ENCODE results near the gene RNF224. TPM values are rescaled to one million over a fixed set of nuclear protein-coding genes. Genes with fewer than 3 reads are reported as not detected.

RNF224 gene
- total RNA-seq, 4 donors from 2014 or later: not detected

DNA sequence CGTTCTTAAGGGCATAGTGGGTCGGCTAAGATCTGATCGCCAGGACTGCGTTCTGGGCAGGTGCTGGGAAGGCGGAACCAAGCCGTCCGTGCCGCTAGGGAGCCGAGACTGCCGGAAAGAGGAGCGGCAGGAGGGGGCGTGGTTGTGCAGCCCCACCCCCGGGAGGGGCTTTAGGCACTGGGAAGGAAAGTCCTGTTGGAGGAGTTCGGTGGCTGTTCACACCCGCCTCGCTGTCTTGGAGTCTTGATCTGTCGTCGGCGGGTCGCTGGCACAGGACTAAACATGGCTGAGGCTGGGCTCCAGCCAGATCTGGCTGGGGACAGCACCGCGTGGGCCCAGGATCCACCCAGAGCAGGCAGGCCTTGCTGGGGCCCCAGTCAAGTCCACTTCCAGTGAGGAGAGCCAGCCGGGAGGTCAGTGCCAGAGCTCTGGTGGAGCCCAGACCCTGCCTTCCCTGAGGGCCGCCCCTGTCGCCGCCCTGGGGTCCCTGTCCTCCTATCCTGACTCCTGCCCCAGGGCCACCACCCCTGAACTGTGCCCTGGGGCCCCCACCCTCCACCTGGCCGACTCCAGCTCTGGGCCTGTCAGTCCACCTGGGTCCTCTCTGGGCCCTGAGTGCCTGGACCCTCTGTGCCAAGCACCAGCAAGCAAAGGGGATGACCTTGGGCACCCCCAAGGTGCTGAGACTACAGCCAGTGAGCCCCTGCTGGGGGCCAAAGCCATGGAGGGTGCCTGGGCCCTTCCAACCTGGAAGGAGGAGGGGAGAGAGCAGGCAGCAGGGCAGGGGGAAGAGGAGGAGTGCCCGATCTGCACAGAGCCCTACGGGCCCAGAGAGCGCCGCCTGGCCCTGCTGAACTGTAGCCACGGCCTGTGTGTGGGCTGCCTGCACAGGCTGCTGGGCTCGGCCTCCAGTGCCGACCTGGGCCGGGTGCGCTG lies 9.8 kb upstream of the RNF224 start:
- TF ChIP-seq, protein P1, sequence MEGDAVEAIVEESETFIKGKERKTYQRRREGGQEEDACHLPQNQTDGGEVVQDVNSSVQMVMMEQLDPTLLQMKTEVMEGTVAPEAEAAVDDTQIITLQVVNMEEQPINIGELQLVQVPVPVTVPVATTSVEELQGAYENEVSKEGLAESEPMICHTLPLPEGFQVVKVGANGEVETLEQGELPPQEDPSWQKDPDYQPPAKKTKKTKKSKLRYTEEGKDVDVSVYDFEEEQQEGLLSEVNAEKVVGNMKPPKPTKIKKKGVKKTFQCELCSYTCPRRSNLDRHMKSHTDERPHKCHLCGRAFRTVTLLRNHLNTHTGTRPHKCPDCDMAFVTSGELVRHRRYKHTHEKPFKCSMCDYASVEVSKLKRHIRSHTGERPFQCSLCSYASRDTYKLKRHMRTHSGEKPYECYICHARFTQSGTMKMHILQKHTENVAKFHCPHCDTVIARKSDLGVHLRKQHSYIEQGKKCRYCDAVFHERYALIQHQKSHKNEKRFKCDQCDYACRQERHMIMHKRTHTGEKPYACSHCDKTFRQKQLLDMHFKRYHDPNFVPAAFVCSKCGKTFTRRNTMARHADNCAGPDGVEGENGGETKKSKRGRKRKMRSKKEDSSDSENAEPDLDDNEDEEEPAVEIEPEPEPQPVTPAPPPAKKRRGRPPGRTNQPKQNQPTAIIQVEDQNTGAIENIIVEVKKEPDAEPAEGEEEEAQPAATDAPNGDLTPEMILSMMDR (IDR thresholded peaks at IDR 0.05; ENCODE audit: low read depth): no peak

DNA sequence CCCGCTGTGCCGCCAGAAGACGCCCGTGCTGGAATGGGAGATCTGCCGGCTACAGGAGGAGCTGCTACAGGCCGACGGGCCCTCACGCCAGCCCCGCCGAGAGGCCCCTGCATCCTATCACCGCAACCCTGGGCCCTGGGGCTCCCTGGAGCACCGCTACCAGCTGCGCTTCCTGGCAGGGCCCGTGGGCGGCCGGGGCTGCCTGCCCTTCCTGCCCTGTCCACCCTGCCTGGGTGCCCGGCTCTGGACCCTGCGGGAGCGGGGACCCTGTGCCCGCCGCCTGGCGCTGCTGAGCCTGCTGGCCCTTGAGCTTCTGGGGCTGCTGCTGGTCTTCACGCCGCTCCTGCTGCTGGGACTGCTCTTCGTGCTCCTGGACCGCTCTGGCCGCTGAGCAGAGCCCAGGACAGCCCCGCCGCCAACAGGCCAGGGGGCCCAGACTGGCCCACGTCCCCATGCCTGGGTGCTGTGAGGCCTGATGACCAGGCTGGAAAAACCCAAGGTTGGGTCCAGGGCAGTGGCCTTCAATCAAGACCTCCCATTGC lies 9.0 kb upstream of the RNF224 start:
- TF ChIP-seq, protein P1 (IDR thresholded peaks at IDR 0.05; ENCODE audit: low read depth): no peak

DNA sequence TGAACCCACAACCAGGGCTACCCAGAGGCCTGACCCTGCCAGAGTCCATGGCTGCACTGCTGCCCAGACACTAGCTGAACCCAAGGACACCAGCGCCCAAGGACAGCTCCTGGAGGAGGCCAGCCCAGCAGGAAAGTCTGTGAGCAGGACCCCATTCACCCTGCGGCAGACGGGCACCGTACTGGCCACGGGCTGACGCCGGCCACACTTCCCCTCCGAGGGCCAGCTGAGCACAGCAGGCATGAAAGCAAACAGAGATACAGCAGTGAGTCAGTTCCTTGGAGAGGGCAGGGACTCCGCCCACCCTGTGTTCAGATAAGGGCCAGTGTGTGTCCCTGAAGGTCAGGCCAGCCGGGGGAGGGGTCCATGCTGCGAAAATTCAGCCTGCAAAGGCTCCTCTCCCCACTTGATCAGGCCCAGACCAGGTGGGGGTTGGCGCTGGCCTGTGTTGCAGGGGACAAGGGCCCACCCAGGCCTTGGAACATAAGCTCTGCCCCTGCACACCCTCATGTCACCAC lies 8.5 kb upstream of the RNF224 start:
- TF ChIP-seq, protein P1 (IDR thresholded peaks at IDR 0.05; ENCODE audit: low read depth): no peak

DNA sequence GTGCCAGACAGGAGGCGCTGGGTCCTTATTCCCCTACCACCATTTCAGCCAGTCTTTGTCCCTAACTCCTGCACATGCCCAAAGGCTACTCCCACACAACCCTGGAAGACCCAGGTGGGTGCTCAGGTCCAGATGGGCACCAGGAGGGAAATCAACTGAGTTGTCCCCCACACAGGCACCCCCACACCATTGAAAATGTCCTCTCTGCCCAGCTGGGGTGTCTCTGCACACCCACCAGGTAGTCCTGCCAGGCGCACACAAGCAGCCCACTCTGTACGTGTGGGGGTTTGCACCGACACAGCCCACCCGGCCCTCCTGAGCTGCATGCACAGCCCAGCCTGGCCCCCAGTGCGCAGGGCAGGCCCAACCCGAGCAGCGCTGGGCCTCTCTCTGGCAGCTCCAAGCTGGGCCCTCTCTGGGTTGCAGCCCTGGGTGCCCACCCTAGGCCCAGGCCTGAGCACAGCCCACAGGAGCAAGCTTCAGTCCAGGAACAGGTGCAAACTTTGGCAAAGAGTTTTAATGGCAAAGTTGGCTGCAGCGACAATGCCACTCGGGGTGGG lies 7.5 kb upstream of the RNF224 start:
- TF ChIP-seq, protein P1 (IDR thresholded peaks at IDR 0.05; ENCODE audit: low read depth): no peak

DNA sequence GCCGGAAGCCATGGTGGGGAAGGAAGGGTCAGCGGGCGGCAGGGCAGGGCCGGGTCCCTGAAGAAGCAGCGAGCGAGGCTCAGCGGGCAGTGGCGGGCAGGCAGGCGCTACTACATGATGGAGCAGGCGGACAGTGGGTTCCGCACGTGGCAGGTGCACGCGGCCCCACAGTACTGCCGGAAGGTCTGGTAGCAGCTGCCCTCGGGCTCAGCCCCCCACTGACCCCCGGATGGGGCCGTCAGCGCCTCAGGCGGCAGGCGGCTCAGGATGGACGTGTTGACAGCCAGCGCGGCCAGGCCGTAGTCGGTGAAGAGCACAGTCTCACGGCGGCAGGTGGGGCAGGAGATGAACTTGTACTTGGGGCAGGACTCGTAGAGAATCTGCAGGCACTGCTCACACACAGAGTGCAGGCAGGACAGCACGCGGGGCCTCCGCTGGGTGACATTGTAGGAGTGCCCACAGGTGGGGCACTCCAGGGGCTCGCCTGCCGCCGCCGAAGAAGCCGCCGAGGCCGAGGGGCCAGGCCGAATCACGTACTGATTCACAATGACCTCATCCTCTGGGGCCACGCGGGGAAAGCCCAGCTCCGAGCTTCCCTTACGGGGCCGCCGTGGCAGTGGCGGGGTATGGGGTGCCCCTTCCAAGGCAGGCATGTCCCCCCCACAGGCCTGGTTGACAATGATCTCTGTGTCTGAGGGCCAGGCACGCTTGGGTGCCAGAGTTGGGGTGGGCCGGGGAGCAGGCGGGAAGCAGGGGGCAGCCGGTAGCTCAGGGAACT lies 6.8 kb upstream of the RNF224 start:
- TF ChIP-seq, protein P1 (IDR thresholded peaks at IDR 0.05; ENCODE audit: low read depth): no peak

DNA sequence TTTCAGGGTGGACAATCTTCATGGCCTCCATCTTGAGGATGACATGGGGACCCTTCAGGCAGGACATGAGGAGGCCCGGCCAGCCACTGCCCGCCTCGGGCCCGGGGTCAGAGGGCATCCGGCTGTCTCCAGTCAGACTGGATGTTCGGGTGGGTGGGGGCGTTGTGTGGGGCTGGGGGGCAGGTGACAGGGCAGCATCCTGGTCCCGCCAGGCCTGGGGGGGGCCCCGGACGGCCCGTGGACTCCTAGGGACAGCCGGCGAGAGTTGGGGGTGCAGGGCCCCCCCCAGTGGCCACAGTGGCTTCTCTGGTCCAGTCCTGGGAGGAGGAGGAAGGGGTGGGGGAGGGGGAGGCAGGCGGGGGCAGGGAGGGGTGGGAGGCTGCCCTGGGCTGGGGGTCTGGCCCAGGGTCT lies 6.2 kb upstream of the RNF224 start:
- TF ChIP-seq, protein P1 (IDR thresholded peaks at IDR 0.05; ENCODE audit: low read depth): no peak
